ENCODE results near the gene ROGDI. TPM values are rescaled to one million over a fixed set of nuclear protein-coding genes. Genes with fewer than 3 reads are reported as not detected.
A peak's percentile ranks its signal among the peaks of the same experiment; 100 is the strongest.

The ROGDI gene
- total RNA-seq, 6 experiments from 2014 or later, result 16.8 to 20.1 (median 18.5) TPM

GRCh38 chr16:4768549-4769305, 33.7 kb downstream of the ROGDI start:
- no peaks in the 10 kb centered on the region for H3K36me3 Mint-ChIP-seq (ENCODE audit: low read depth)
- peaks cover 27% of the 10 kb centered on the region for H3K4me1 Mint-ChIP-seq (ENCODE audit: low read depth)
- H3K27ac Mint-ChIP-seq, result peak overlapping the region; percentile 94
- H3K9me3 Mint-ChIP-seq, result no peaks in the 10 kb centered on the region
- no peak for TF ChIP-seq CTCF (IDR thresholded peaks at IDR 0.05)
- no peaks in the 10 kb centered on the region; the same call in 1 of the 2 replicates for H3K27me3 Mint-ChIP-seq (ENCODE audit: insufficient read depth)
- H3K4me3 Mint-ChIP-seq, result peak overlapping the region; percentile 88
- peak; percentile 93 for DNase-seq

GRCh38 chr16:4767872-4768548, 34.4 kb downstream of the ROGDI start:
- DNase-seq, result no peak
- no peaks in the 10 kb centered on the region for H3K9me3 Mint-ChIP-seq
- H3K4me1 Mint-ChIP-seq (ENCODE audit: low read depth), result peaks cover 26% of the 10 kb centered on the region
- peak overlapping the region; percentile 88 for H3K4me3 Mint-ChIP-seq
- no peaks in the 10 kb centered on the region for H3K36me3 Mint-ChIP-seq (ENCODE audit: low read depth)
- H3K27me3 Mint-ChIP-seq (ENCODE audit: insufficient read depth), result no peaks in the 10 kb centered on the region; the same call in 1 of the 2 replicates
- H3K27ac Mint-ChIP-seq, result peak overlapping the region; percentile 94
- TF ChIP-seq CTCF (IDR thresholded peaks at IDR 0.05), result no peak

GRCh38 chr16:4766875-4767628, 35.4 kb downstream of the ROGDI start, which contains the start of gene ZNF500:
ZNF500 (minus strand) TSS chr16:4767162; CDS start chr16:4765978, 1,184 bp downstream.
- Mint-ChIP-seq H3K4me1 (ENCODE audit: low read depth) (peaks cover 26% of the 10 kb centered on the region), H3K4me3 (peak within 1 kb of the TSS; percentile 93), H3K36me3 (ENCODE audit: low read depth) (no peaks in the 10 kb centered on the region), H3K9me3 (no peaks in the 10 kb centered on the region), H3K27ac (peak within 1 kb of the TSS; percentile 94), H3K27me3 (ENCODE audit: insufficient read depth) (no peaks in the 10 kb centered on the region; the same call in 1 of the 2 replicates)
- TF ChIP-seq CTCF (IDR thresholded peaks at IDR 0.05), result no peak
- DNase-seq, result peak; percentile 96

GRCh38 chr16:4765511-4766474, 36.6 kb downstream of the ROGDI start:
- no peak for TF ChIP-seq CTCF (IDR thresholded peaks at IDR 0.05)
- Mint-ChIP-seq H3K36me3 (ENCODE audit: low read depth) (peaks cover 1% of the 10 kb centered on the region; the same call in 1 of the 2 replicates), H3K4me3 (peak overlapping the region; percentile 93), H3K27me3 (ENCODE audit: insufficient read depth) (no peaks in the 10 kb centered on the region; the same call in 1 of the 2 replicates), H3K9me3 (no peaks in the 10 kb centered on the region), H3K4me1 (ENCODE audit: low read depth) (peaks cover 26% of the 10 kb centered on the region), H3K27ac (peak overlapping the region; percentile 90)
- no peak for DNase-seq
